ENCODE results near the gene WBP2.
"Not testable (repeated sequence)": the region's sequence is repeated elsewhere in the genome, so short reads cannot be mapped to it uniquely, and the experiment has no call there.

Gene WBP2

GRCh38 chr17:75854881-75855309, 240 bp downstream of the WBP2 start:
- Histone ChIP-seq H3K4me2 (ENCODE audit: low read depth, low read length, poor library complexity, severe bottlenecking) (peak overlapping the region; percentile 79), H3K9me3 (ENCODE audit: insufficient read depth, low read length) (no peaks in the 10 kb centered on the region), H3K9me2 (replicated peaks; ENCODE audit: insufficient read depth, low read length) (no peaks in the 10 kb centered on the region), H3K79me2 (ENCODE audit: insufficient read depth, low read length) (peaks cover 11% of the 10 kb centered on the region; the same call in 1 of the 2 replicates), H3K27me3 (ENCODE audit: low read length) (no peaks in the 10 kb centered on the region), H3K27ac (ENCODE audit: low read depth, low read length) (no peak overlapping the region), H3K36me3 (ENCODE audit: low read length) (no peaks in the 10 kb centered on the region), H3K9ac (ENCODE audit: low read length) (peak overlapping the region; percentile 58), H2AFZ (ENCODE audit: low read depth, low read length, severe bottlenecking) (no peak overlapping the region), H3K4me3 (ENCODE audit: insufficient read depth, low read length, poor library complexity, severe bottlenecking) (peak overlapping the region; percentile 65), H3F3A (ENCODE audit: insufficient read depth) (peaks cover 21% of the 10 kb centered on the region), H4K20me1 (ENCODE audit: low read depth, low read length) (no peaks in the 10 kb centered on the region)
- no peak for TF ChIP-seq EZH2phosphoT487 (conservative IDR thresholded peaks at IDR 0.05; ENCODE audit: low read length)
- no peak for TF ChIP-seq CTCF (IDR thresholded peaks at IDR 0.05; ENCODE audit: insufficient read depth, low read length, poor library complexity, severe bottlenecking)

DNA sequence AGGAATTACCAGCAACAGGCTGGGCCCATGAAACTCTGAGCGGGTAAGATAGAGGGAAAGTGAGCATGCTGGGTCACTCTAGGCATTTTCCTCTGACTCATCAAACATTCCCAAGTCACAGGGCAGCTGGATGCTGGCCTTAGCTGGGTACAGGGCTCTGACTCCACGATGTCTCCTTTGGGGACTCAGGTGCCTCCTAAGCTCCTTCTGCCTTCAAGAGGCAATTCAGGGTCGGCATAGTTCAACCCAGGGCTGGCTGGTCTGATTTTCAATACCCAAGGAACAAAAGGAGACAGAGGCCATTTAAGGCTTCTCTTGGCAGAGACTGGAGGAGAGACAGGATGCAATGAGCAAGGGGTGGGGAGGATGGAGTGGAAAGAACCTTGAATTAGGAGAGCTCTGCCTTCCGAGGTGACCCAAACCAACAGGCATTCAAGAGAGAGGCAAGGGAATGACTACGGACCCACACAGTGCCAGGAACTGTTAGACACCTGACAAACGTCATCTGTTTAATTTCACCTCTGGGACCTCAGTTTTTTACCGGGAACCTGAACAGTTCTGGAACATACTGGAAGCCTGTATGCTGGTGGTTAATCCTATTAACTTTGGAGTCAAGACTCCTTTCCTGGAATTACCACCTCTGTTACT, 910 bp downstream of the WBP2 start:
- Histone ChIP-seq H3K4me3 (ENCODE audit: insufficient read depth, low read length, poor library complexity, severe bottlenecking) (peak overlapping the region; percentile 65), H3K27ac (ENCODE audit: low read depth, low read length) (no peak overlapping the region), H3K4me2 (ENCODE audit: low read depth, low read length, poor library complexity, severe bottlenecking) (peak overlapping the region; percentile 79), H3K9me2 (replicated peaks; ENCODE audit: insufficient read depth, low read length) (no peaks in the 10 kb centered on the region), H2AFZ (ENCODE audit: low read depth, low read length, severe bottlenecking) (no peak overlapping the region), H3K79me2 (ENCODE audit: insufficient read depth, low read length) (peaks cover 11% of the 10 kb centered on the region; the same call in 1 of the 2 replicates), H3K36me3 (ENCODE audit: low read length) (no peaks in the 10 kb centered on the region), H3K9ac (ENCODE audit: low read length) (peak overlapping the region; percentile 58), H3K27me3 (ENCODE audit: low read length) (no peaks in the 10 kb centered on the region), H3F3A (ENCODE audit: insufficient read depth) (peaks cover 16% of the 10 kb centered on the region), H4K20me1 (ENCODE audit: low read depth, low read length) (no peaks in the 10 kb centered on the region), H3K9me3 (ENCODE audit: insufficient read depth, low read length) (no peaks in the 10 kb centered on the region)
- TF ChIP-seq EZH2phosphoT487 (conservative IDR thresholded peaks at IDR 0.05; ENCODE audit: low read length) (no peak), CTCF (IDR thresholded peaks at IDR 0.05; ENCODE audit: insufficient read depth, low read length, poor library complexity, severe bottlenecking) (no peak)

- no peak for TF ChIP-seq EZH2phosphoT487 (conservative IDR thresholded peaks at IDR 0.05; ENCODE audit: low read length)
- no peak for TF ChIP-seq CTCF (IDR thresholded peaks at IDR 0.05; ENCODE audit: insufficient read depth, low read length, poor library complexity, severe bottlenecking)
- Histone ChIP-seq H3K9me2 (replicated peaks; ENCODE audit: insufficient read depth, low read length) (no peaks in the 10 kb centered on the region), H3K9ac (ENCODE audit: low read length) (no peak overlapping the region), H3K4me3 (ENCODE audit: insufficient read depth, low read length, poor library complexity, severe bottlenecking) (no peak overlapping the region), H3K4me2 (ENCODE audit: low read depth, low read length, poor library complexity, severe bottlenecking) (no peak overlapping the region), H4K20me1 (ENCODE audit: low read depth, low read length) (no peaks in the 10 kb centered on the region), H3K79me2 (ENCODE audit: insufficient read depth, low read length) (peaks cover 11% of the 10 kb centered on the region; the same call in 1 of the 2 replicates), H3K9me3 (ENCODE audit: insufficient read depth, low read length) (no peaks in the 10 kb centered on the region), H3F3A (ENCODE audit: insufficient read depth) (peaks cover 8% of the 10 kb centered on the region; the same call in 1 of the 2 replicates), H3K27ac (ENCODE audit: low read depth, low read length) (no peak overlapping the region), H2AFZ (ENCODE audit: low read depth, low read length, severe bottlenecking) (no peak overlapping the region), H3K27me3 (ENCODE audit: low read length) (no peaks in the 10 kb centered on the region), H3K36me3 (ENCODE audit: low read length) (no peaks in the 10 kb centered on the region)
Observed at GRCh38 chr17:75853433-75853832, 1.7 kb downstream of the WBP2 start.

DNA sequence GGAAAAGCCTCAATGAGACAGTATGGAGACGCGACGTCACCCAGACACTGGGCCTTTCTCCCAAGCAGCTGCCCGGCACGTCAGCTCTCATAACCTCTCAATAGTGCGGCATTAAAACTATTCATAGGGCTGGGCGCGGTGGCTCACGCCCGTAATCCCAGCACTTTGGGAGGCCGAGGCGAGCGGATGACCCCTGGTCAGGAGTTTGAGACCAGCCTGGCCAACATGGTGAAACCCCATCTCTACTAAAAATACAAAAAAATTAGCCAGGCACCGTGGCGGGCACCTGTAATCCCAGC, 3.5 kb downstream of the WBP2 start:
- not testable (repeated sequence) for H3K4me3 ChIP-seq (ENCODE audit: insufficient read depth, low read length, poor library complexity, severe bottlenecking); H4K20me1 ChIP-seq (ENCODE audit: low read depth, low read length); H2AFZ ChIP-seq (ENCODE audit: low read depth, low read length, severe bottlenecking); H3K36me3 ChIP-seq (ENCODE audit: low read length); H3K27me3 ChIP-seq (ENCODE audit: low read length); H3F3A ChIP-seq (ENCODE audit: insufficient read depth); H3K27ac ChIP-seq (ENCODE audit: low read depth, low read length); H3K4me2 ChIP-seq (ENCODE audit: low read depth, low read length, poor library complexity, severe bottlenecking); H3K9ac ChIP-seq (ENCODE audit: low read length); H3K9me3 ChIP-seq (ENCODE audit: insufficient read depth, low read length); H3K9me2 ChIP-seq (replicated peaks; ENCODE audit: insufficient read depth, low read length)
- peaks cover 11% of the 10 kb centered on the region; the same call in 1 of the 2 replicates for H3K79me2 ChIP-seq (ENCODE audit: insufficient read depth, low read length)
